Panc1 (cell line): ENCODE results near the gene INHA. TPM values are rescaled to one million over a fixed set of nuclear protein-coding genes. Genes with fewer than 3 reads are reported as not detected.

Experiments
- ATAC-seq: fragments of 200-7000 bp; cut with Tn5 transposase; 2 replicates; pipeline ENCODE4 v1.9.1; 2020; ENCODE audit warnings: mild to moderate bottlenecking, moderate library complexity
- BruUV-seq: library from RNA; stranded (reverse); fragments of 400-500 nt; replicated peaks from 2 replicates; lab custom pipeline; 2021; lab: Mats Ljungman, UMichigan
- CTCF ChIA-PET: fragments of 300-600 bp; sonication (Branson Sonifier 250); formaldehyde crosslinking; loops from one replicate; lab custom pipeline; 2022; ENCODE audit warnings: antibody characterized with exemption; lab: Charles Lee
- POLR2A ChIA-PET: fragments of 300-600 bp; sonication (Branson Sonifier 250); formaldehyde crosslinking; loops from one replicate; lab custom pipeline; 2022; ENCODE audit warnings: antibody characterized with exemption; lab: Charles Lee
- DNase-seq: peaks from one replicate; pipeline ENCODE4 v3.0.0-alpha.2; 2010; ENCODE audit warnings: low read depth, low spot score
- H3K27ac ChIP-seq: 2 replicates; pipeline ENCODE4 v1.5.1; 2011; ENCODE audit warnings: mild to moderate bottlenecking, low read length, inconsistent platforms
- H3K27me3 ChIP-seq: fragments of 200-500 bp; sonication (Bioruptor generic); 2 replicates; pipeline ENCODE4 v1.6.0; 2014; ENCODE audit warnings: low read length, inconsistent platforms; ENCODE audit not compliant: control insufficient read depth, insufficient read depth
- H3K36me3 ChIP-seq: fragments of 200-500 bp; sonication (Bioruptor generic); 2 replicates; pipeline ENCODE4 v1.5.1; 2014; ENCODE audit warnings: inconsistent platforms, mild to moderate bottlenecking, low read length, moderate library complexity; ENCODE audit not compliant: control insufficient read depth, insufficient read depth
- H3K4me1 ChIP-seq: 2 replicates; pipeline ENCODE4 v1.5.1; 2011; ENCODE audit warnings: inconsistent platforms, mild to moderate bottlenecking, low read length, moderate library complexity; ENCODE audit not compliant: control insufficient read depth, insufficient read depth
- H3K4me3 ChIP-seq, 2 experiments: 2 replicates each; pipeline ENCODE4 v1.5.1; 2011 to 2012; ENCODE audit warnings: low read depth in 2 of 2, low read length in 2 of 2, mild to moderate bottlenecking in 2 of 2, inconsistent platforms in 1 of 2, moderate library complexity in 1 of 2
- H3K9me3 ChIP-seq: fragments of 200-500 bp; sonication (Bioruptor generic); 2 replicates; pipeline ENCODE4 v1.5.1; 2014; ENCODE audit warnings: low read depth, mild to moderate bottlenecking, inconsistent platforms, low read length, moderate library complexity; ENCODE audit not compliant: control insufficient read depth, insufficient read depth
- POLR2AphosphoS5 ChIP-seq: IDR thresholded peaks from 2 replicates; pipeline ENCODE4 v1.6.1; 2012; ENCODE audit warnings: mild to moderate bottlenecking, low read depth, low read length, moderate library complexity
- SIN3A ChIP-seq: IDR thresholded peaks from 2 replicates; pipeline ENCODE4 v1.6.1; 2012; ENCODE audit warnings: low read depth, mild to moderate bottlenecking, low read length, moderate library complexity, borderline replicate concordance; ENCODE audit not compliant: insufficient read depth
- TCF7L2 ChIP-seq: IDR thresholded peaks from 2 replicates; pipeline ENCODE4 v1.6.1; 2011; ENCODE audit warnings: mild to moderate bottlenecking, low read depth, low read length, inconsistent platforms
- in situ Hi-C: cut with HindIII; loops from 2 replicates; pipeline ENCODE4 v1.10.0; 2016; ENCODE audit warnings: low sequenced_read_pairs, low pct_unique_long_range_greater_than_20kb
- intact Hi-C: fragments of 100-400 bp; cut with micrococcal nuclease; formaldehyde crosslinking; loops from one replicate; pipeline ENCODE4 v1.10.0; 2022; ENCODE audit not compliant: unreplicated experiment
- total RNA-seq: library from RNA; stranded (reverse); gene quantifications from one replicate; pipeline ENCODE4 v1.2.1, GENCODE V29; 2021; ENCODE audit not compliant: unreplicated experiment
- TF ChIP-seq, protein P1 (sequence below), 2 experiments: IDR thresholded peaks; 2 replicates each; pipeline ENCODE4 v1.6.1; 2011 to 2012; ENCODE audit warnings: low read depth in 2 of 2, control low read depth in 1 of 2, low read length in 1 of 2, mild to moderate bottlenecking in 1 of 2, moderate library complexity in 1 of 2; ENCODE audit not compliant: insufficient read depth in 1 of 2
- TF ChIP-seq, protein P2 (sequence below): fragments of 450-650 bp; IDR thresholded peaks from 2 replicates; pipeline ENCODE4 v1.5.1; 2017; ENCODE audit warnings: mild to moderate bottlenecking

Gene INHA
- total RNA-seq, 1 experiment from 2014 or later = 1.2 TPM

DNA sequence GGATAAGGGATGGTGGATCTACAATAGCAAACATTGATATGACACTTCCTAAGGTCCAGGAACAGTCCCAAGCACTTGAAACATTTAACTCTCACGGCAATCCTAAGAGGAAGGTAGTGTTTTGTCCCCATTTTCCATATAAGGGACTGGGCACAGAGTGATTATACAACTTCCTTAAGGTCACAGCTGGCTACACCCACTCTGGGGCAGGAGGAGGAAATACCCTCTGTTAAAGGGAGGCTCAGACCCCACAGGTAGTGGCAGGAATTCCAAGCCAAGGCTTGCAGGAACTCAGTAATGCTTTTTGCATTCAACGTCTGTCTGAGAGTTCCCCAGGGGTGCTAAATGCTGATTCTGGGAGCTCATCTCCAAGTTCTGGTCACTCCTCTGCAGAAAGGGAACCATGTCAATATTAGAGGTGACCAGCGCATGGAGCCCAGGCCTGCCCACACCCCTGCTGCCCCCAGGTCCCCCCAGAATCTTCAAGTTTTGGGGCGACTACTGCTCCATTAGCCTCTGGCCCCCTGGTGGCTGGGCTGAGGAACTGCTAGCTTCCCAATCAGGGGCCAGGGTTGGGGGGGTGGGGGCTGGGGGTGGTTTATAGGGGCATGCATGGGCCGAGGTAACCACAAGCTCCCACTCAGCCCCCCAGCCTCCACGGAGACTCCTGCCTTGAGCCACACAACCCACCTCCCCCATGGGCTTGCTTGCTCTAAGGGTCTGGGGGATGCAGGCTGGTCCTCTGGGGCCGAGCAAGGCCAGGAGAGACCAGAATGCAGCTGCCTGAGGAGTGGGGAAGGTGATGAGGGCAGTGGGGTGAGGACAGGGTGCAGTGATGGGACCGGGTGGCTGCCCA lies 11.8 kb upstream of the INHA start:
- Histone ChIP-seq H3K36me3 (no peaks in the 10 kb centered on the region), H3K4me3 (no peak overlapping the region), H3K9me3 (no peaks in the 10 kb centered on the region), H3K27ac (no peak overlapping the region), H3K27me3 (no peaks in the 10 kb centered on the region), H3K4me1 (peaks cover 7% of the 10 kb centered on the region)
- no TSS peak for BruUV-seq
- ATAC-seq = no peak
- POLR2A ChIA-PET = interaction anchor here (0.5 to 0.6 kb wide), 2 partner anchors 94 to 130 kb away, joined by 3 to 4 read pairs; no protein-coding TSS in a partner anchor
- no peak for DNase-seq
- in situ Hi-C loops = no loop called here
- no peak for TF ChIP-seq SIN3A
- no peak for TF ChIP-seq TCF7L2
- TF ChIP-seq, protein P1, sequence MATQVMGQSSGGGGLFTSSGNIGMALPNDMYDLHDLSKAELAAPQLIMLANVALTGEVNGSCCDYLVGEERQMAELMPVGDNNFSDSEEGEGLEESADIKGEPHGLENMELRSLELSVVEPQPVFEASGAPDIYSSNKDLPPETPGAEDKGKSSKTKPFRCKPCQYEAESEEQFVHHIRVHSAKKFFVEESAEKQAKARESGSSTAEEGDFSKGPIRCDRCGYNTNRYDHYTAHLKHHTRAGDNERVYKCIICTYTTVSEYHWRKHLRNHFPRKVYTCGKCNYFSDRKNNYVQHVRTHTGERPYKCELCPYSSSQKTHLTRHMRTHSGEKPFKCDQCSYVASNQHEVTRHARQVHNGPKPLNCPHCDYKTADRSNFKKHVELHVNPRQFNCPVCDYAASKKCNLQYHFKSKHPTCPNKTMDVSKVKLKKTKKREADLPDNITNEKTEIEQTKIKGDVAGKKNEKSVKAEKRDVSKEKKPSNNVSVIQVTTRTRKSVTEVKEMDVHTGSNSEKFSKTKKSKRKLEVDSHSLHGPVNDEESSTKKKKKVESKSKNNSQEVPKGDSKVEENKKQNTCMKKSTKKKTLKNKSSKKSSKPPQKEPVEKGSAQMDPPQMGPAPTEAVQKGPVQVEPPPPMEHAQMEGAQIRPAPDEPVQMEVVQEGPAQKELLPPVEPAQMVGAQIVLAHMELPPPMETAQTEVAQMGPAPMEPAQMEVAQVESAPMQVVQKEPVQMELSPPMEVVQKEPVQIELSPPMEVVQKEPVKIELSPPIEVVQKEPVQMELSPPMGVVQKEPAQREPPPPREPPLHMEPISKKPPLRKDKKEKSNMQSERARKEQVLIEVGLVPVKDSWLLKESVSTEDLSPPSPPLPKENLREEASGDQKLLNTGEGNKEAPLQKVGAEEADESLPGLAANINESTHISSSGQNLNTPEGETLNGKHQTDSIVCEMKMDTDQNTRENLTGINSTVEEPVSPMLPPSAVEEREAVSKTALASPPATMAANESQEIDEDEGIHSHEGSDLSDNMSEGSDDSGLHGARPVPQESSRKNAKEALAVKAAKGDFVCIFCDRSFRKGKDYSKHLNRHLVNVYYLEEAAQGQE (IDR thresholded peaks at IDR 0.05; ENCODE audit: insufficient read depth in 1 of 2, low read depth in 2 of 2, low read length in 1 of 2) = no peak
- TF ChIP-seq, protein P2, sequence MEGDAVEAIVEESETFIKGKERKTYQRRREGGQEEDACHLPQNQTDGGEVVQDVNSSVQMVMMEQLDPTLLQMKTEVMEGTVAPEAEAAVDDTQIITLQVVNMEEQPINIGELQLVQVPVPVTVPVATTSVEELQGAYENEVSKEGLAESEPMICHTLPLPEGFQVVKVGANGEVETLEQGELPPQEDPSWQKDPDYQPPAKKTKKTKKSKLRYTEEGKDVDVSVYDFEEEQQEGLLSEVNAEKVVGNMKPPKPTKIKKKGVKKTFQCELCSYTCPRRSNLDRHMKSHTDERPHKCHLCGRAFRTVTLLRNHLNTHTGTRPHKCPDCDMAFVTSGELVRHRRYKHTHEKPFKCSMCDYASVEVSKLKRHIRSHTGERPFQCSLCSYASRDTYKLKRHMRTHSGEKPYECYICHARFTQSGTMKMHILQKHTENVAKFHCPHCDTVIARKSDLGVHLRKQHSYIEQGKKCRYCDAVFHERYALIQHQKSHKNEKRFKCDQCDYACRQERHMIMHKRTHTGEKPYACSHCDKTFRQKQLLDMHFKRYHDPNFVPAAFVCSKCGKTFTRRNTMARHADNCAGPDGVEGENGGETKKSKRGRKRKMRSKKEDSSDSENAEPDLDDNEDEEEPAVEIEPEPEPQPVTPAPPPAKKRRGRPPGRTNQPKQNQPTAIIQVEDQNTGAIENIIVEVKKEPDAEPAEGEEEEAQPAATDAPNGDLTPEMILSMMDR = peak; percentile 96
- CTCF ChIA-PET = interaction anchor here (0.5 to 2.0 kb wide), 9 partner anchors 9 to 129 kb away, joined by 3 to 6 read pairs (median 6); partner anchors contain the start of gene OBSL1
- intact Hi-C loops = no loop called here

DNA sequence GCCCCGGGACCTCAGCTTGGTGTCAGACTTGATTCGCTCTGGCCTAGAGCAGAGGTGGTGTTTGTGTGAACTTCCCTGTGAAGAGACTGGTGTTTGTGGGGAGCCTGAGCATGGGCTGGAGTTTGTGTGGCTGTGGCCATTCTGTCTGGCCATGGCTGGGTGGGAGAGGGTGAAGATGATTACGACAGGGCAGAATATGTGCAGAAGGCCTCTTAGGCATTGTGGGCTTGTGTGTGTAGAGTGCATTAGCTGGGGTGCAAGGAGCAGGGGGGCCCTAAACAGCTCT lies 11.3 kb upstream of the INHA start:
- TF ChIP-seq POLR2AphosphoS5 (no peak), SIN3A (no peak), TCF7L2 (no peak)
- TF ChIP-seq, protein P1 (IDR thresholded peaks at IDR 0.05; ENCODE audit: insufficient read depth in 1 of 2, low read depth in 2 of 2, low read length in 1 of 2) = no peak
- TF ChIP-seq, protein P2 = no peak
- DNase-seq (no peak), ATAC-seq (peak; percentile 36; the same call in 1 of the 2 replicates)
- POLR2A ChIA-PET = interaction anchor here (0.5 kb wide), 1 partner anchor 93 kb away, joined by 4 read pairs; no protein-coding TSS in a partner anchor
- Histone ChIP-seq H3K27me3 (no peaks in the 10 kb centered on the region), H3K4me3 (no peak overlapping the region), H3K27ac (no peak overlapping the region), H3K4me1 (peaks cover 7% of the 10 kb centered on the region), H3K9me3 (no peaks in the 10 kb centered on the region), H3K36me3 (no peaks in the 10 kb centered on the region)
- CTCF ChIA-PET = interaction anchor here (0.5 to 2.0 kb wide), 7 partner anchors 10 to 129 kb away, joined by 3 to 6 read pairs (median 5); partner anchors contain the start of gene OBSL1
- BruUV-seq = no TSS peak
- in situ Hi-C loops = no loop called here
- intact Hi-C loops = no loop called here
